Gastroesophageal sphincter (tissue), 3 donors: ENCODE data around the gene TJP3.

ENCODE experiments used
- CTCF ChIP-seq, 4 experiments: fragments of 200-600 bp in 2 of 4; fragments of 450-650 bp in 2 of 4; sonication (generic) in 1 of 4; IDR thresholded peaks; one replicate each; pipeline ENCODE4 v1.5.1; 2017 to 2019; ENCODE audit warnings: antibody characterized with exemption in 4 of 4, mild to moderate bottlenecking in 2 of 4, moderate library complexity in 2 of 4
- POLR2AphosphoS5 ChIP-seq: sonication (generic); formaldehyde crosslinking; IDR thresholded peaks from one replicate; pipeline ENCODE4 v1.6.1; 2017; ENCODE audit warnings: antibody characterized with exemption

GRCh38 chr19:3692141-3693024 is 15.8 kb upstream of the TJP3 start:
- TF ChIP-seq CTCF (IDR thresholded peaks at IDR 0.05) (peak in 3 of 4 experiments; percentile 49 to 72 (median 60)), POLR2AphosphoS5 (no peak)
